ENCODE results near the gene DCAF4.
A peak's percentile ranks its signal among the peaks of the same experiment; 100 is the strongest.
"Not testable (repeated sequence)": the region's sequence is repeated elsewhere in the genome, so short reads cannot be mapped to it uniquely, and the experiment has no call there.

Gene DCAF4

GRCh38 chr14:73000073-73000472 lies 73.8 kb downstream of the DCAF4 start:
- DNase-seq (ENCODE audit: low read depth, low spot score): no peak
- TF ChIP-seq CTCF (IDR thresholded peaks at IDR 0.05; ENCODE audit: low read depth, low read length): no peak
- H3K4me3 ChIP-seq (ENCODE audit: low read depth, low read length): no peak overlapping the region
- in situ Hi-C loops (cut with HindIII; ENCODE audit: low sequenced_read_pairs): no loop called here

- H3K4me3 ChIP-seq (ENCODE audit: low read depth, low read length): no peak overlapping the region
- no peak for DNase-seq (ENCODE audit: low read depth, low spot score)
- in situ Hi-C loops (cut with HindIII; ENCODE audit: low sequenced_read_pairs): no loop called here
- TF ChIP-seq CTCF (IDR thresholded peaks at IDR 0.05; ENCODE audit: low read depth, low read length): no peak
Measured at GRCh38 chr14:73003681-73004080, 77.4 kb downstream of the DCAF4 start.

- DNase-seq (ENCODE audit: low read depth, low spot score); in situ Hi-C loops (cut with HindIII; ENCODE audit: low sequenced_read_pairs); H3K4me3 ChIP-seq (ENCODE audit: low read depth, low read length): not testable (repeated sequence)
Measured at GRCh38 chr14:73004641-73005040, 78.4 kb downstream of the DCAF4 start.

- no peak for TF ChIP-seq CTCF (IDR thresholded peaks at IDR 0.05; ENCODE audit: low read depth, low read length)
- H3K4me3 ChIP-seq (ENCODE audit: low read depth, low read length): no peak overlapping the region
- in situ Hi-C loops (cut with HindIII; ENCODE audit: low sequenced_read_pairs): no loop called here
- DNase-seq (ENCODE audit: low read depth, low spot score): no peak
Measured at GRCh38 chr14:73007835-73008234, 81.6 kb downstream of the DCAF4 start.

- no peak overlapping the region for H3K4me3 ChIP-seq (ENCODE audit: low read depth, low read length)
- TF ChIP-seq CTCF (IDR thresholded peaks at IDR 0.05; ENCODE audit: low read depth, low read length): no peak
- peak; percentile 71 for DNase-seq (ENCODE audit: low read depth, low spot score)
- in situ Hi-C loops (cut with HindIII; ENCODE audit: low sequenced_read_pairs): no loop called here
Measured at GRCh38 chr14:73008501-73008900, 82.2 kb downstream of the DCAF4 start.
